Calu3 (cell line): ENCODE measurements around the gene NR1H2. TPM values are rescaled to one million over a fixed set of nuclear protein-coding genes. Genes with fewer than 3 reads are reported as not detected.

Source experiments
- BruUV-seq: library from RNA; stranded (reverse); fragments of 400-500 nt; replicated peaks from 2 replicates; lab custom pipeline; 2021; lab: Mats Ljungman, UMichigan
- CTCF ChIA-PET: fragments of 300-600 bp; sonication (Branson Sonifier 250); formaldehyde crosslinking; loops from one replicate; lab custom pipeline; 2022; ENCODE audit warnings: antibody characterized with exemption; lab: Charles Lee
- DNase-seq: peaks from one replicate; pipeline ENCODE4 v3.0.0; 2022
- H3K27ac Mint-ChIP-seq: one replicate; pipeline ENCODE4 v1.8.0; 2022; ENCODE audit warnings: mixed read lengths; ENCODE audit not compliant: unreplicated experiment
- H3K27me3 Mint-ChIP-seq: one replicate; pipeline ENCODE4 v1.8.0; 2022; ENCODE audit warnings: mixed read lengths; ENCODE audit not compliant: unreplicated experiment
- H3K36me3 Mint-ChIP-seq: one replicate; pipeline ENCODE4 v1.8.0; 2022; ENCODE audit warnings: mild to moderate bottlenecking, moderate library complexity, mixed read lengths; ENCODE audit not compliant: insufficient read depth, unreplicated experiment
- H3K4me1 Mint-ChIP-seq: one replicate; pipeline ENCODE4 v1.8.0; 2022; ENCODE audit warnings: mild to moderate bottlenecking, low read depth, mixed read lengths; ENCODE audit not compliant: unreplicated experiment
- H3K4me3 Mint-ChIP-seq: one replicate; pipeline ENCODE4 v1.8.0; 2022; ENCODE audit warnings: mild to moderate bottlenecking, low read depth, moderate library complexity, mixed read lengths; ENCODE audit not compliant: unreplicated experiment
- H3K9me3 Mint-ChIP-seq: one replicate; pipeline ENCODE4 v1.8.0; 2022; ENCODE audit warnings: low read depth, mixed read lengths; ENCODE audit not compliant: unreplicated experiment
- CTCF ChIP-seq: fragments of 200-600 bp; IDR thresholded peaks from one replicate; pipeline ENCODE4 v1.8.0; 2022; ENCODE audit warnings: antibody characterized with exemption; ENCODE audit not compliant: unreplicated experiment
- intact Hi-C: fragments of 100-400 bp; cut with micrococcal nuclease; formaldehyde crosslinking; loops from one replicate; pipeline ENCODE4 v1.10.0; 2022; ENCODE audit not compliant: unreplicated experiment
- total RNA-seq: library from RNA; stranded (reverse); gene quantifications from 2 replicates; pipeline ENCODE4 v1.2.3, GENCODE V29; 2022

Gene NR1H2
- total RNA-seq, 1 experiment from 2014 or later = 77.5 TPM

GRCh38 chr19:50332244-50333038, 43.8 kb upstream of the NR1H2 start:
- Mint-ChIP-seq H3K27me3 (peaks cover 63% of the 10 kb centered on the region), H3K4me1 (peaks cover 59% of the 10 kb centered on the region), H3K27ac (peak overlapping the region; percentile 87), H3K36me3 (peaks cover 67% of the 10 kb centered on the region), H3K4me3 (peak overlapping the region; percentile 60), H3K9me3 (peaks cover 5% of the 10 kb centered on the region)
- TSS peak; percentile 41 for BruUV-seq
- CTCF ChIA-PET = no interaction called here
- DNase-seq = peak; percentile 33
- no peak for TF ChIP-seq CTCF
- intact Hi-C loops = no loop called here

DNA sequence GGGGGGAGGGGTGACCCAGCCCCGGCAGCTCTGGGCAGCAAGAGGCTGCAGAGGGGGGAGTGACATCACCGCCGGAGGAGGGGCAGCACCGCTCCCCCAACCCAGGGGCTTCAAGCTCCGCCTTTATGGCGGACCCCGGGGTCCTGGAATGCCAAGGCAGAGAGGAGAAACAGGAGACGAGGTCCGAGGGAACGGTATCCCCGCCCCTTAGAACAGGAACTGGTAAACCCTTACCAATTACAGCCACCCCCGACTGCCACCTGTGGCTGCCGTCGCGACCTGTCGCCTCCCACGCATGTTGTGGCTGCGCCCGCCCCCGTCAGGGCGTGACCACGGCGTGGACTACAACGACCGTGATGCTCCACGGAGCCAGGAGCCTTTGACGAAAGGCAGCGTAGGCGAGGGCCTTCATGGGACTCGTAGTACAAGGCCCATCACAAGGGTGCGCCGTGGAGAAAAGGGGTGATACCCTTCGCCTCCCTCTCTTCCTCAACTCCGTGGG, 43.0 kb upstream of the NR1H2 start:
- Mint-ChIP-seq H3K4me1 (peaks cover 56% of the 10 kb centered on the region), H3K36me3 (peaks cover 64% of the 10 kb centered on the region), H3K4me3 (peak overlapping the region; percentile 60), H3K9me3 (peaks cover 5% of the 10 kb centered on the region), H3K27me3 (peaks cover 57% of the 10 kb centered on the region), H3K27ac (peak overlapping the region; percentile 87)
- peak; percentile 94 for DNase-seq
- intact Hi-C loops = no loop called here
- no TSS peak for BruUV-seq
- CTCF ChIA-PET = interaction anchor here (0.6 to 1.0 kb wide), 2 partner anchors 24 to 250 kb away, joined by 3 to 4 read pairs; no protein-coding TSS in a partner anchor
- no peak for TF ChIP-seq CTCF

GRCh38 chr19:50333737-50334617, 42.3 kb upstream of the NR1H2 start:
- peak; percentile 90 for DNase-seq

More at GRCh38 chr19:50333737-50334617, 42.3 kb upstream of the NR1H2 start:
- Mint-ChIP-seq H3K4me1 (peaks cover 56% of the 10 kb centered on the region), H3K9me3 (peaks cover 5% of the 10 kb centered on the region), H3K27ac (peak overlapping the region; percentile 87), H3K36me3 (peaks cover 62% of the 10 kb centered on the region), H3K27me3 (peaks cover 55% of the 10 kb centered on the region), H3K4me3 (peak overlapping the region; percentile 60)
- BruUV-seq = TSS peak; percentile 88
- intact Hi-C loops = no loop called here
- CTCF ChIA-PET = interaction anchor here (0.6 to 1.0 kb wide), 2 partner anchors 23 to 249 kb away, joined by 3 to 4 read pairs; no protein-coding TSS in a partner anchor
- no peak for TF ChIP-seq CTCF
